Gastroesophageal sphincter (tissue), 4 donors: ENCODE data around the gene CPT1A. TPM values are rescaled to one million over a fixed set of nuclear protein-coding genes. Genes with fewer than 3 reads are reported as not detected.

Experiments used
- ATAC-seq: fragments of 150-250 bp; one replicate; pipeline ENCODE4 v1.9.1; 2016; ENCODE audit warnings: mild to moderate bottlenecking, moderate library complexity
- H3K27ac ChIP-seq, 4 donors: fragments of 200-600 bp; sonication (generic) in 3 of 4; 1 replicate in 3 of 4; 2 replicates in 1 of 4; pipeline ENCODE4 v1.5.1; 2016 to 2019
- H3K27me3 ChIP-seq: fragments of 200-600 bp; sonication (generic); one replicate; pipeline ENCODE4 v1.5.1; 2019
- H3K36me3 ChIP-seq, 2 donors: fragments of 200-600 bp; sonication (generic); one replicate each; pipeline ENCODE4 v1.5.1; 2019; ENCODE audit warnings: control low read depth in 1 of 2
- H3K4me1 ChIP-seq, 3 donors: fragments of 200-600 bp; sonication (generic); 1 replicate in 2 of 3; 2 replicates in 1 of 3; pipeline ENCODE4 v1.5.1; 2016 to 2019; ENCODE audit warnings: control low read depth in 2 of 3
- H3K4me3 ChIP-seq, 2 donors: fragments of 200-600 bp; sonication (generic); one replicate each; pipeline ENCODE4 v1.5.1; 2019; ENCODE audit warnings: mild to moderate bottlenecking in 1 of 2, moderate library complexity in 1 of 2
- H3K9me3 ChIP-seq, 3 donors: fragments of 200-600 bp; sonication (generic); one replicate each; pipeline ENCODE4 v1.5.1; 2017 to 2019; ENCODE audit warnings: control low read depth in 2 of 3
- EP300 ChIP-seq: sonication (generic); formaldehyde crosslinking; IDR thresholded peaks from one replicate; pipeline ENCODE4 v1.6.1; 2017; ENCODE audit warnings: antibody characterized with exemption, mild to moderate bottlenecking
- POLR2A ChIP-seq, 2 donors: fragments of 450-650 bp; IDR thresholded peaks; one replicate each; pipeline ENCODE4 v1.6.1; 2017; ENCODE audit warnings: antibody characterized with exemption in 2 of 2, mild to moderate bottlenecking in 2 of 2, moderate library complexity in 1 of 2
- POLR2AphosphoS5 ChIP-seq: sonication (generic); formaldehyde crosslinking; IDR thresholded peaks from one replicate; pipeline ENCODE4 v1.6.1; 2017; ENCODE audit warnings: antibody characterized with exemption
- WGBS, 2 donors: methylation state at CpG; one replicate each; pipeline ENCODE4 v1.1.5; 2018; ENCODE audit warnings: low coverage in 1 of 2; 5-methylcytosine and 5-hydroxymethylcytosine counted together
- total RNA-seq, 4 donors: library from RNA; depleted of rRNA; stranded (reverse); fragments of >200 nt; gene quantifications; one replicate each; pipeline ENCODE4 v1.1.0, GENCODE V29; 2016
- TF ChIP-seq, protein P1 (sequence below), 4 experiments: fragments of 200-600 bp in 2 of 4; fragments of 450-650 bp in 2 of 4; sonication (generic) in 1 of 4; IDR thresholded peaks; one replicate each; pipeline ENCODE4 v1.5.1; 2017 to 2019; ENCODE audit warnings: antibody characterized with exemption in 4 of 4, mild to moderate bottlenecking in 2 of 4, moderate library complexity in 2 of 4

CPT1A gene
- total RNA-seq, 4 donors from 2014 or later = 33.4 to 103 (median 74.7) TPM

DNA sequence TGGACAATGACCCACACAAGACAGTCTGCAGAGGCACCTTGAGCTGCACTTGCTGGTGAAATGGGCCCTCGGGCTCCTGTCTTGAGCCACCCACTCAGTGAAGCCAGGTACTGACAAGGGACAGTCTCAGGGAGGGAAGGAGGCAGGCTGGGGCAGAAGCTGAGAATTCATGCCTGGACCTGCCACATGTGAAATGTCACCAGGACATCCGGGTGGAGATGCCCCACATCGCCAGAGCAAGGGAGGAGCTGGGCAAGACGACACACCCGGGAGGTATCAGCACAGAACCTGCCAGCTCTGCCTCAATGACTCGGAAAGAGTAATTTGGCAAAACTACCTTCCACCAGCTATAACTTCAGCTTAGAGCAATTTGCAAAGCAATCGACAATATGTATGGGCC lies 23.5 kb downstream of the CPT1A start:
- Histone ChIP-seq H3K4me3 (no peak overlapping the region), H3K4me1 (peaks cover 0 to 31% (median 3%) of the 10 kb centered on the region in 3 donors), H3K36me3 (peaks cover 0 to 23% of the 10 kb centered on the region in 2 donors), H3K9me3 (no peaks in the 10 kb centered on the region), H3K27me3 (no peaks in the 10 kb centered on the region), H3K27ac (no peak overlapping the region)
- TF ChIP-seq POLR2AphosphoS5 = no peak
- no peak for TF ChIP-seq EP300
- no peak for TF ChIP-seq POLR2A (IDR thresholded peaks at IDR 0.05)
- TF ChIP-seq, protein P1, sequence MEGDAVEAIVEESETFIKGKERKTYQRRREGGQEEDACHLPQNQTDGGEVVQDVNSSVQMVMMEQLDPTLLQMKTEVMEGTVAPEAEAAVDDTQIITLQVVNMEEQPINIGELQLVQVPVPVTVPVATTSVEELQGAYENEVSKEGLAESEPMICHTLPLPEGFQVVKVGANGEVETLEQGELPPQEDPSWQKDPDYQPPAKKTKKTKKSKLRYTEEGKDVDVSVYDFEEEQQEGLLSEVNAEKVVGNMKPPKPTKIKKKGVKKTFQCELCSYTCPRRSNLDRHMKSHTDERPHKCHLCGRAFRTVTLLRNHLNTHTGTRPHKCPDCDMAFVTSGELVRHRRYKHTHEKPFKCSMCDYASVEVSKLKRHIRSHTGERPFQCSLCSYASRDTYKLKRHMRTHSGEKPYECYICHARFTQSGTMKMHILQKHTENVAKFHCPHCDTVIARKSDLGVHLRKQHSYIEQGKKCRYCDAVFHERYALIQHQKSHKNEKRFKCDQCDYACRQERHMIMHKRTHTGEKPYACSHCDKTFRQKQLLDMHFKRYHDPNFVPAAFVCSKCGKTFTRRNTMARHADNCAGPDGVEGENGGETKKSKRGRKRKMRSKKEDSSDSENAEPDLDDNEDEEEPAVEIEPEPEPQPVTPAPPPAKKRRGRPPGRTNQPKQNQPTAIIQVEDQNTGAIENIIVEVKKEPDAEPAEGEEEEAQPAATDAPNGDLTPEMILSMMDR (IDR thresholded peaks at IDR 0.05) = no peak
- 90 to 94% methylated on average over 3 to 4 of the region's 7 CpGs for WGBS, 2 donors
- no peak for ATAC-seq

- Histone ChIP-seq H3K36me3 (peaks cover 0 to 29% of the 10 kb centered on the region in 2 donors), H3K9me3 (no peaks in the 10 kb centered on the region), H3K4me3 (no peak overlapping the region), H3K4me1 (peaks cover 0 to 34% (median 3%) of the 10 kb centered on the region in 3 donors), H3K27me3 (no peaks in the 10 kb centered on the region), H3K27ac (no peak overlapping the region)
- TF ChIP-seq, protein P1 (IDR thresholded peaks at IDR 0.05) = no peak
- TF ChIP-seq EP300 = no peak
- TF ChIP-seq POLR2AphosphoS5 = no peak
- no peak for TF ChIP-seq POLR2A (IDR thresholded peaks at IDR 0.05)
- WGBS, 2 donors = 89 to 94% methylated on average over 2 to 3 of the region's 4 CpGs
- no peak for ATAC-seq
Measured at GRCh38 chr11:68817554-68817953, 24.2 kb downstream of the CPT1A start.

GRCh38 chr11:68816917-68817419 lies 24.7 kb downstream of the CPT1A start:
- no peak overlapping the region for H3K27ac ChIP-seq
- H3K4me1 ChIP-seq = peaks cover 0 to 37% (median 3%) of the 10 kb centered on the region in 3 donors
- H3K4me3 ChIP-seq = no peak overlapping the region
- peaks cover 0 to 35% of the 10 kb centered on the region in 2 donors for H3K36me3 ChIP-seq
- H3K27me3 ChIP-seq = no peaks in the 10 kb centered on the region
- WGBS, 2 donors = 60 to 65% methylated on average over 1 to 4 of the region's 7 CpGs
- H3K9me3 ChIP-seq = no peaks in the 10 kb centered on the region
- TF ChIP-seq EP300 = no peak
- TF ChIP-seq, protein P1 (IDR thresholded peaks at IDR 0.05) = no peak
- TF ChIP-seq POLR2A (IDR thresholded peaks at IDR 0.05) = no peak
- TF ChIP-seq POLR2AphosphoS5 = no peak
- no peak for ATAC-seq

DNA sequence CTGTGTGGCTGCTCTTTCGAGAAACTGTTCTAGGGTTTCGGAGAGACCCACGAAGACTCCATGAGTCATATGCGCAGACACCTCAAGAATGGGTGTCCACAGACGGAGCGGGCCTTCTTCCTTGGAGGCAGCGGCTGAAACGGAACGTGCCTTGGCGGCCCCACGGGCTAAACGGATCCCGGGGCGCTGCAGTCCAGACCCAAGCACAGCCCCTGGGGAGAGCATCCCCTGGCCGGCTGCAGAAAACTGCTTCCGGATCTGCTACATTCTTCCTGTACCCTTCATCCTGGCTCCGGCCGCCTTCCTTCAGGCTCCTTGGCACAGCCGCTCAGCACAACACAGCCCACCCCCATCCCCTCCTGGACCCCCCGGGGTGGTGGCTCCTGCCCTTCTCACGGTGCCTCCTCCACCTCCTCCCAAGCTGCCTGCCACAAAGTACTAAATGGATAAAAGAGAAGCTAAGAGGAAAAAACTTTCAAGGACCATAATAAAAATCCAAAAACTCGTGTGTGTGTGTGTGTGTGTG lies 25.4 kb downstream of the CPT1A start:
- TF ChIP-seq, protein P1 (IDR thresholded peaks at IDR 0.05) = no peak
- TF ChIP-seq POLR2A (IDR thresholded peaks at IDR 0.05) (no peak), POLR2AphosphoS5 (no peak), EP300 (no peak)
- H3K27ac ChIP-seq = no peak overlapping the region
- no peaks in the 10 kb centered on the region for H3K27me3 ChIP-seq
- H3K36me3 ChIP-seq = peaks cover 0 to 42% of the 10 kb centered on the region in 2 donors
- H3K4me3 ChIP-seq = no peak overlapping the region
- H3K4me1 ChIP-seq = peaks cover 0 to 37% (median 3%) of the 10 kb centered on the region in 3 donors
- WGBS, 2 donors = 65 to 86% methylated on average over 3 to 8 of the region's 22 CpGs
- no peaks in the 10 kb centered on the region for H3K9me3 ChIP-seq
- no peak for ATAC-seq

DNA sequence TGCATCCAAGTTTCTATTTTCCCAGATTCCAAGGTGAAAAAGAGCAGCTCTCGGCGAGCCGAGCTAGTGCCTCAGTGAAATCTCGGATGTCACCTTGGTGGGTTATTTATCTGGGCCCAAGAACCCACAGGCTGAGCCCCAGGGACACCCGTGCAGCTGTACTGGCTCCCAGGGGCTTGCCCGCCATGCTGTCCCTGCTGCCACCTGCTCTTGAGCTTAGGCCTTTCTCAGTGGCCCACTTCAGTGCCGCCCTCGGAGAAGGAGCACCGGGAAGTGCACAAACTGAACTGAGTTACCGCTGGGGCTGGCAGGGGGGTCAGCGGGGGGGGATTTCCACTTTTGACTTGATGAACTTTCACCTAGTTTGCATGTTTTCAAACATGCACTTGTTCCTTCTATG lies 27.9 kb downstream of the CPT1A start:
- Histone ChIP-seq H3K36me3 (peaks cover 0 to 63% of the 10 kb centered on the region in 2 donors), H3K9me3 (no peaks in the 10 kb centered on the region), H3K4me3 (no peak overlapping the region), H3K27ac (no peak overlapping the region), H3K4me1 (peaks cover 0 to 42% (median 3%) of the 10 kb centered on the region in 3 donors), H3K27me3 (no peaks in the 10 kb centered on the region)
- WGBS, 2 donors = 88 to 97% methylated on average over 6 to 7 of the region's 11 CpGs
- TF ChIP-seq, protein P1 (IDR thresholded peaks at IDR 0.05) = no peak
- TF ChIP-seq POLR2AphosphoS5 = no peak
- no peak for TF ChIP-seq POLR2A (IDR thresholded peaks at IDR 0.05)
- TF ChIP-seq EP300 = no peak
- ATAC-seq = no peak
